Measurements from ENCODE around the gene RNF125. TPM values are rescaled to one million over a fixed set of nuclear protein-coding genes. Genes with fewer than 3 reads are reported as not detected.

RNF125 gene
- total and polyA plus RNA-seq, 10 of the 15 experiments (the other 5 are each of a cell fraction or from before 2014, with no cell fraction given): 0.79 to 3.9 (median 2.9) TPM

- ATAC-seq (peak; percentile 83), FAIRE-seq (no peak), DNase-seq (ENCODE audit: low read depth, low spot score) (peak; percentile 24)
- Histone ChIP-seq H3K79me2 (ENCODE audit: control insufficient read depth, insufficient read depth, low read length) (no peaks in the 10 kb centered on the region), H4K20me1 (ENCODE audit: control insufficient read depth, insufficient read depth) (no peaks in the 10 kb centered on the region), H2AFZ (ENCODE audit: control insufficient read depth, low read depth, low read length) (peak overlapping the region; percentile 9), H3K9me3 (replicated peaks; ENCODE audit: control insufficient read depth, insufficient read depth, low read length) (no peaks in the 10 kb centered on the region), H3K27ac (ENCODE audit: control insufficient read depth, insufficient read depth) (peak overlapping the region; percentile 58), H3K36me3 (ENCODE audit: control insufficient read depth in 2 of 2, insufficient read depth in 2 of 2, low read length in 1 of 2) (no peaks in the 10 kb centered on the region), H3K27me3 (replicated peaks in 1 of 2; ENCODE audit: control insufficient read depth in 2 of 2, insufficient read depth in 2 of 2, low read length in 1 of 2) (no peaks in the 10 kb centered on the region), H3K4me1 (ENCODE audit: control insufficient read depth, insufficient read depth, low read length) (peaks cover 15% of the 10 kb centered on the region), H3K9ac (ENCODE audit: control insufficient read depth, insufficient read depth, low read length) (no peak overlapping the region), H3K4me3 (no peak overlapping the region), H3K4me2 (ENCODE audit: control insufficient read depth, insufficient read depth) (peak overlapping the region; percentile 59; the same call in 1 of the 2 replicates)
- ChIA-PET POLR2A (no interaction called here), CTCF (no interaction called here), SMC1A (ENCODE audit: uncharacterized antibody, unreplicated experiment) (interaction anchor here (0.7 kb wide), 1 partner anchor 934 kb away, joined by 4 read pairs; no protein-coding TSS in a partner anchor), RAD21 (ENCODE audit: unreplicated experiment) (no interaction called here)
- intact Hi-C loops (cut with micrococcal nuclease; ENCODE audit: unreplicated experiment) (no loop called here), in situ Hi-C loops (cut with MboI) (no loop called here)
- TF ChIP-seq RCOR1 (conservative IDR thresholded peaks at IDR 0.05; ENCODE audit: low read depth, low read length) (no peak), SPI1 (IDR thresholded peaks at IDR 0.05; ENCODE audit: borderline replicate concordance, insufficient read depth, low read depth, low read length) (peak; percentile 44; the same call in 1 of the 2 replicates), MTA2 (IDR thresholded peaks at IDR 0.05; ENCODE audit: low read depth) (no peak), MEF2B (IDR thresholded peaks at IDR 0.05; ENCODE audit: partially characterized antibody, poor library complexity, severe bottlenecking) (peak; percentile 65)
- TF ChIP-seq, protein P1, sequence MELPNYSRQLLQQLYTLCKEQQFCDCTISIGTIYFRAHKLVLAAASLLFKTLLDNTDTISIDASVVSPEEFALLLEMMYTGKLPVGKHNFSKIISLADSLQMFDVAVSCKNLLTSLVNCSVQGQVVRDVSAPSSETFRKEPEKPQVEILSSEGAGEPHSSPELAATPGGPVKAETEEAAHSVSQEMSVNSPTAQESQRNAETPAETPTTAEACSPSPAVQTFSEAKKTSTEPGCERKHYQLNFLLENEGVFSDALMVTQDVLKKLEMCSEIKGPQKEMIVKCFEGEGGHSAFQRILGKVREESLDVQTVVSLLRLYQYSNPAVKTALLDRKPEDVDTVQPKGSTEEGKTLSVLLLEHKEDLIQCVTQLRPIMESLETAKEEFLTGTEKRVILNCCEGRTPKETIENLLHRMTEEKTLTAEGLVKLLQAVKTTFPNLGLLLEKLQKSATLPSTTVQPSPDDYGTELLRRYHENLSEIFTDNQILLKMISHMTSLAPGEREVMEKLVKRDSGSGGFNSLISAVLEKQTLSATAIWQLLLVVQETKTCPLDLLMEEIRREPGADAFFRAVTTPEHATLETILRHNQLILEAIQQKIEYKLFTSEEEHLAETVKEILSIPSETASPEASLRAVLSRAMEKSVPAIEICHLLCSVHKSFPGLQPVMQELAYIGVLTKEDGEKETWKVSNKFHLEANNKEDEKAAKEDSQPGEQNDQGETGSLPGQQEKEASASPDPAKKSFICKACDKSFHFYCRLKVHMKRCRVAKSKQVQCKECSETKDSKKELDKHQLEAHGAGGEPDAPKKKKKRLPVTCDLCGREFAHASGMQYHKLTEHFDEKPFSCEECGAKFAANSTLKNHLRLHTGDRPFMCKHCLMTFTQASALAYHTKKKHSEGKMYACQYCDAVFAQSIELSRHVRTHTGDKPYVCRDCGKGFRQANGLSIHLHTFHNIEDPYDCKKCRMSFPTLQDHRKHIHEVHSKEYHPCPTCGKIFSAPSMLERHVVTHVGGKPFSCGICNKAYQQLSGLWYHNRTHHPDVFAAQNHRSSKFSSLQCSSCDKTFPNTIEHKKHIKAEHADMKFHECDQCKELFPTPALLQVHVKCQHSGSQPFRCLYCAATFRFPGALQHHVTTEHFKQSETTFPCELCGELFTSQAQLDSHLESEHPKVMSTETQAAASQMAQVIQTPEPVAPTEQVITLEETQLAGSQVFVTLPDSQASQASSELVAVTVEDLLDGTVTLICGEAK (IDR thresholded peaks at IDR 0.05; ENCODE audit: borderline replicate concordance): no peak
- no TSS peak for BruUV-seq (replicated peaks)
- 34% methylated on average over 4 of the region's 4 CpGs for WGBS (ENCODE audit: insufficient coverage, insufficient replicate concordance, low lambda C conversion rate, missing lambda C conversion rate)
Observed at GRCh38 chr18:32048507-32049091, 30.0 kb downstream of the RNF125 start.

All from GM12878 (cell line).